Astrocyte (in vitro differentiated cells and primary cell): Measurements from ENCODE around the gene SLC12A3.

Source experiments
- EZH2 ChIP-seq: IDR thresholded peaks from 2 replicates; pipeline ENCODE4 v1.6.1; 2012; ENCODE audit warnings: mild to moderate bottlenecking, low read length, inconsistent platforms; ENCODE audit not compliant: insufficient read depth
- TF ChIP-seq, protein P1 (sequence below): IDR thresholded peaks from 2 replicates; pipeline ENCODE4 v1.5.1; 2011; ENCODE audit warnings: low read depth, mild to moderate bottlenecking, inconsistent platforms, low read length, moderate library complexity; ENCODE audit not compliant: insufficient read depth

DNA sequence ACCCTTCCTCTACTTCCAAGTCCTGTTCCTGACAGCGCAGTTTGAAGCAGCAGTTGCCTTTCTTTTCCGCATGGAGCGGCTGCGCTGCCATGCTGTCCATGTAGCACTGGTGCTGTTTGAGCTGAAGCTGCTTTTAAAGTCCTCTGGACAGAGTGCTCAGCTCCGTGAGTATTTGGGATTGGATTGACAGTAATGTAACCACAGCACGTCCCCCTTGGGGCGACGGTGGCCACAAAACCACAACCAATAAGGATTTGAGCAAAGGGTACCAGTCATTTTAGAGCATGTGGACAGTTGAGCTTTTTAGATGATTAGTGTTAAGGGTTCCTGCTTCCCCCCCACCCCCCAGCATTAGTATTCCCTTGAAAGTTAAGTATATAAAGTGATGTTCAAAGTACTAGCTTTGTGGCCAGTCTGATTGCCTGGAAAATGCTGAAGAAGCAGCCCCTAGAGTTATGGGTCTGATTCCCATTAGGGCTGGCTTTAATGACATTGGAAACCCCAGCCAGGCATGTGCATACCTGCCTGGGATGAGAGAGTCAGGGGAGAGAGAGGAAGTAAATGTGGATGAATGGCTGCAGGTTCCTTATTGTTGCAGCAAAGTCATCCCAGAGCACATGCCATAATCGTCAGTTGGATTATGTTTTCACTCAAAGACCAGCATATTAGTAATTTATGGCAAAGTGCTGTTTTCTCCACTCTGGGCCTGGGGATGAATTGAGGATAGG, 31.6 kb upstream of the SLC12A3 start:
- TF ChIP-seq, protein P1, sequence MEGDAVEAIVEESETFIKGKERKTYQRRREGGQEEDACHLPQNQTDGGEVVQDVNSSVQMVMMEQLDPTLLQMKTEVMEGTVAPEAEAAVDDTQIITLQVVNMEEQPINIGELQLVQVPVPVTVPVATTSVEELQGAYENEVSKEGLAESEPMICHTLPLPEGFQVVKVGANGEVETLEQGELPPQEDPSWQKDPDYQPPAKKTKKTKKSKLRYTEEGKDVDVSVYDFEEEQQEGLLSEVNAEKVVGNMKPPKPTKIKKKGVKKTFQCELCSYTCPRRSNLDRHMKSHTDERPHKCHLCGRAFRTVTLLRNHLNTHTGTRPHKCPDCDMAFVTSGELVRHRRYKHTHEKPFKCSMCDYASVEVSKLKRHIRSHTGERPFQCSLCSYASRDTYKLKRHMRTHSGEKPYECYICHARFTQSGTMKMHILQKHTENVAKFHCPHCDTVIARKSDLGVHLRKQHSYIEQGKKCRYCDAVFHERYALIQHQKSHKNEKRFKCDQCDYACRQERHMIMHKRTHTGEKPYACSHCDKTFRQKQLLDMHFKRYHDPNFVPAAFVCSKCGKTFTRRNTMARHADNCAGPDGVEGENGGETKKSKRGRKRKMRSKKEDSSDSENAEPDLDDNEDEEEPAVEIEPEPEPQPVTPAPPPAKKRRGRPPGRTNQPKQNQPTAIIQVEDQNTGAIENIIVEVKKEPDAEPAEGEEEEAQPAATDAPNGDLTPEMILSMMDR, result no peak
- TF ChIP-seq EZH2, result no peak
